GM19025 (cell line): ENCODE measurements around the gene STAC.

Experiments used
- ATAC-seq: cut with Tn5 transposase; IDR thresholded peaks from one replicate; pipeline ENCODE4 v1.9.1; 2021; ENCODE audit warnings: mild to moderate bottlenecking, low read depth, moderate library complexity; ENCODE audit not compliant: unreplicated experiment

STAC gene, protein sequence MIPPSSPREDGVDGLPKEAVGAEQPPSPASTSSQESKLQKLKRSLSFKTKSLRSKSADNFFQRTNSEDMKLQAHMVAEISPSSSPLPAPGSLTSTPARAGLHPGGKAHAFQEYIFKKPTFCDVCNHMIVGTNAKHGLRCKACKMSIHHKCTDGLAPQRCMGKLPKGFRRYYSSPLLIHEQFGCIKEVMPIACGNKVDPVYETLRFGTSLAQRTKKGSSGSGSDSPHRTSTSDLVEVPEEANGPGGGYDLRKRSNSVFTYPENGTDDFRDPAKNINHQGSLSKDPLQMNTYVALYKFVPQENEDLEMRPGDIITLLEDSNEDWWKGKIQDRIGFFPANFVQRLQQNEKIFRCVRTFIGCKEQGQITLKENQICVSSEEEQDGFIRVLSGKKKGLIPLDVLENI

DNA sequence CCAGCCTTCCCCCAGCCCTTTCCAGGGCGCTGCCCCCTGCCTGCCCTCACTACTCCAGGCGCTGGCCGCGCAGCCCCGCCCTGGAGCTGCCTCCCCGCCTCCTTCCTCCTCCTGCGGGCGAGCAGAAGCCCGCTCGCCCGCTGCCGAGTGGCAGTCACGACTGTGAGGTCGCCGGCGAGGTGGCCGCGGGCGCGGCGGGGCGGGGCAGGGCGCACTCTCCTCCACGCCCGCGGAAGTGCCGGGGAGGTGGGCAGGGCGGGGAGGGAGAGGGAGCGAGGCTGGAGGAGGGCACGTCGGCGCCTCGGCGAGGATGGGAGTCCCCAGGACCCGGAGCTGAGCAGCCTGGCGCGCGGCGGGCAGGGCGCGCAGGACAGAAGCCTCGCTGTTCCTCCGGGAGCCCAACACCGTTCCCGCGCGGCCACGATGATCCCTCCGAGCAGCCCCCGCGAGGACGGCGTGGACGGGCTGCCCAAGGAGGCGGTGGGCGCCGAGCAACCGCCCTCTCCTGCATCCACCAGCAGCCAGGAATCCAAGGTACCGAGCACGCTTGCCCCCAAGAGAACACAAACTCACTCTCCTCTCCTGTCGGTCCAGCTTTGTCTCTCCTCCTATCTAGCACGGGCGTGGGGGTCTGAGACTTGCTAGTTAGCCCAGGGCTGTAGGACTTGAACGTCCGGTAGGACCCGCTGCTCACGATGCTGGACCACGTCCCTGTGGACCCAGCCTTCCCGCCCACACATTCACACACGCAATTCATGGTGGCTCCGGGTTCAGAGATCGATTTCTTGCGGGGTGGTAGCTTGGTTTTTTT, at the start of gene STAC:
TSS of gene STAC (plus strand) at position 284 of the 811 bp plus-strand sequence. CDS start at position 424, 140 bp downstream.
- ATAC-seq: no peak

DNA sequence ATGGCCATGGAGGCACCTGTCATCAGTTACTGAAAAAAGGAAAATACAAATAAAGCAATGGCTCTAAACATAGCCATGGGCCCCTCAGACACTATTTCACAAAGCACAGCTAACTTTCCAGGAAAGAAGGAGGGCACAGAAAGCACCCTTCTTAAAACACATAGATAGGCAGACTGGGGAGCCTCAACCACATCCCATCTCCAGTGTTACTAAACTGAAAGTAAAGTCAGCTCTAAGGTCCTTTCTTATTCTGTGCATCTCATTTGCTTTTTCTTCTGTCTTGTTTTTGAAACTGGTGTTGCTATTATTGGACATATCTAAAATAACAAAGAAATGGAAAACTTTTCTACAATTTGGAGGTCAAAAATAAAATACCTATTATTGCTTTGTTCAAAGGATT, 48.2 kb upstream of the STAC start:
- no peak for ATAC-seq

DNA sequence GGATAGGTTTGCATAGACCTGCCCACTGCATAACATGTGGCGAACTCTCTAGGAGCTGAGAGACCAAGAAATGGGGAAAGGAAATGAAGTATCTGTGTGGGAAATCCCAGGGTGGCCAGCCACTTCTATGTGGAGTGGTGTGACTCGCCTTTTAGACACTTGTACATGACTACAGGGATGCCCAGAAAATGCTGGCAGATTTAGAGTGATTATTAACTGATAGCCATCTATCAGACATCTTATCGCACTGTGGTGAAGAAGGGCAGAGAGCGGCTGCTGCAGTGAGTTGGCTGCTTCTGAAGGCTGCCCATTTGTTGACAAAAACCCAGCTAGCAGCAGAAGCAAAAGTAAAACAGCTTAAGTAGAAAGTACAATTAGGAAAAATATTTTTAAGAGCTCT, 18.1 kb upstream of the STAC start:
- ATAC-seq: no peak

DNA sequence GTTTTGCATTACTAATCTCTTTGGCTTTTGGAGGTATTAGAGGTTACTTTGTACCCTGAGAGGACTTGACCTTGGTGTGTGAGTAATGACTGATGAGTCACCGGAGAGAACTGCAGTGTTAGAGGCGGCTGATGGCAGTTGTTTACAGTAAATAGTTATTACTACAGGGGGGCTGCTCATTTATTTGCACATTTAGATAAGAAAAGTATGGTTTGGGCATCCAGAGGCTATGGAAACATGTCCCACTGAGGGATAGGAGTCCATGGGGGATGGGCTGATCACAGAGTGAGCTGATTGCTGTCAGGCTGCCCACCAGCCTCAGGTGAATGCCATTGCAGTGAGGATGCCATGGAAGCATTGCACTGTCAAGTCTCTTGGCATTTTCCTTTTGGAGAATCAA, 17.3 kb upstream of the STAC start:
- no peak for ATAC-seq

DNA sequence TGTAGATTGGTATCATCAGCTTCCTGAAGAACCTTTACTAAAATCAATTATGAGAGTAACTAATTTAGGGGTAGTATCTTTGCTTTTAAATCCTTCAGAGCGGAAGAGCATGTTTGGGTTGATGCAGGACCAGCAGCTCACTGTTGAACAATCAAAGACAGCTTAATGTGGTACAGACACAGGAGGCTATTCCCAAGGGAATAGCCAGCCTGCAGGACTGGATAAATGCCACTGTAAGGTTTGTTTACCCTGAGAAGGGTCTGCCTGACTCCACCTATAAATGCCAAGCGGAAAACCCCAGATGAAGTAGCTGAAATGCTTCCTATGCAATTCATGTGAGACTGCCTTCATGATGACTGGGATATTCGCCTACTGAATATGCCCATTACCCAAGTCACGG, 16.0 kb upstream of the STAC start:
- no peak for ATAC-seq

DNA sequence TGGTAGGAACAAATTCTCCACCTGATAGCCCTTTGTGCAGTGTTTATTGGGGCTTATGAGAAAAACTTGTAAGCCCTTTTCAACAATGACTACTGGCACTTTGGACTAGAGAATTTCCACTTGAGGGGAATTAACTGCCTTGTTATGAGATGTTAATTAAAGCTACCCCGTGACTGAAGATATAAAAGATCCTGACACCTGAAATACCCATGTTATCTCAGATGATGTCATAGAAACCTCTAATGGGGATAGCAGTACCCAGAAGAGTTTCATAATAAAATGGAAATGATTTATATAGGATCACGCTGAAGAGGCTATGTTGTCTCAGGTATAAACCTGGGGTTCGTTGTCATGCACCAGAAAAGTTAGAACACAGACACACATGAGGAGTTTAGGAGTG, 14.5 kb upstream of the STAC start:
- no peak for ATAC-seq

DNA sequence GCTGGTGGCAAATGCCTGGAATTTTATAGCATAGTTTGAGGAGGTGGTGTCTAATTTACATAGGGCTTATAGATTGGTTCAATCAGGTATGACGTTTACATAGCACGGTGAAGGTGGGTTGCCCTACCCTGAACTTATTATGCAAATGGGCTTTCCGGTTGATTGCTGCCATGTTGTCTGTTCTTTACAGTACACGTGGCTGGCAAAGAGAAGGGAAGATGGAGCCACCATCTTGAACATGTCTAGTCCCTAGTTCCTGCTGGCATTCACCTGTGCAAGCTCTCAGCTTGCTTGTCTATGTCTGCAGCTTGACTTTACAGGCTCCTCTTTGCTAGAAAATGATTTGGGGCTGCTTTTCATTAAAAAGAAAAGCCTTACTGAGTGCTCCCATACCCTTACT, 14.0 kb upstream of the STAC start:
- ATAC-seq: no peak

DNA sequence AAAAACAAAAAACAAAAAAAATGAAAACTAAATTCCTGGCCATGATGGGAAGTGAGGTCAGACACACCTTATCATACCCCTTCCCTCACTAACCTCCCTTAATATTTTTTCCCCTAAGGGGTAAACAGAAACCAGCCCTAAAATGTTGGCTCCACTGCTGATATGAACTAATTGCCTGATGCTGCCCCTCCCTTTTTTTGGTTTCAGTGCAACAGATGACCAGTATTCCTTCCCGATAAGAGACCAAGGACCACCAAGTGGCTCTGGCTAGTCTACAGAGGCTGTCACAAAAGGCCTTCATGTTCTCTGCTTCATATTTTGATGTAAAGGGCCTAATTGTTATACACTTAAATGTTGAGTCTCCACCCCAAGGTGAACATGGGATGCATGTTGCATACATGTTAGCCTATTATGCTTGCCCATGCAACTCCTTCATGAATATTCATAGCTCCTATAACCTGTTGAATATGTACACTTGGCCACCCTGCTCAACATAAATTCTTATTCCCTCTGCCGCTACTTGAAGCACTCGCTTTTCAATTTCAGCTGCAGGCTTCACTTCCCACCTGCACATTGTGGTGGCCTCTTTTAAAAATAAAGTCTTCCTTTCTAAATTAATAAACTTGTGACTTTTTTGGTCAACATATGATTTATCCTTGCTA, 12.3 kb upstream of the STAC start:
- no peak for ATAC-seq

DNA sequence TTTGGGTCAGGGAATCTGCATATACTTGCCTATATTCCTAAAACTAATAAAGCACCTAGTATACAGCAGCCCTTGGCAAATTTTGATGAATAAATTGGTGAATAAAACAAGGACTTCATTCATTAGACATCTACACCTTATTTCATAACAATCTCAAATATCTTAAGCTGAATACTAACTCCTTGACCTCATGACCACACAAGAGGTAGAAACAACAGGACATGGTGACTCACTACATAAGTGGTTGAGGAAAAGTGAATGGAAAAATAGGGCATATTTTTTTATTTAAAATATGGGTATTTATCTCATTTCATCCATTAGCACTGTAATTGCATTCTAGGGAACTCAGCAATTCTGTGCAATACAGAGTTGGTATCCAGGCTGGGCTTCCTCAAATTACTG, 7.8 kb upstream of the STAC start:
- no peak for ATAC-seq

DNA sequence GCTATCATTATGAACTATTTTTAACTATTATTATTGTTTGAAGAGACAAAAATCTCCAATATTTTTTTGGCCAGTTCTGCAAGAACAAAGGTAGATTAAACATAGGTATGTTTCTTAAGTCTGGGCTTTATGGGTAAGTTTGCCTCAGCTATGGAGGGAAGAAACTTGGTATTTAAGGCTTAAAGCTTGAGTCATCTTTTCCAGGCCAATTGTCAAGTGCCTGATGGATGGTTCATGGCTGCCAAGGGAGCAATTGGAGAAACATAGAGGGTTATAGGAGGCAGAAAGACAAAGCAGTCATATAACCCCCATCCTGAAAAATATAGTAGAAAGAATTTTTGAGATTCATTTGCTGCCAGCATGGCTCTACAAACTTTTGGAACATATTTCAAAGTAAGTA, 7.2 kb upstream of the STAC start:
- no peak for ATAC-seq

DNA sequence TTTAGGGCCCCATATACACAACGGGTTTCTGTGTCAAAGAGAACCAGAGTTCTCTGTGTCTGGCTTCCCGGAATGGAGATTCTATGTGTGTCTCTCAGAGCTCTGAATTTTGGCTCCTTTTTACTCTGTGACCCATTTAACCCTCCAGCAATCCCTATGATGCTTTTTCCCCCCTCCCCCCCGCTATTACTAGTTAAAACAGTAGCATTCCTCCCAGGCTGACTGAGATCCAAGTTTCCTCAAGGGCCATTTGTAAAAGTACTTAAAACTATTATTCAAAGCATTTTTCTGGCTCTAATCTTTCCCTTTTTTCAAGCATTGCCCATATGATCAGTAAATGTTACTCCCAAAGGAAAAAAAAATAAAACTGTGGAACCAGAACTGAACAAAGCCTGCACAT, 6.6 kb upstream of the STAC start:
- no peak for ATAC-seq

DNA sequence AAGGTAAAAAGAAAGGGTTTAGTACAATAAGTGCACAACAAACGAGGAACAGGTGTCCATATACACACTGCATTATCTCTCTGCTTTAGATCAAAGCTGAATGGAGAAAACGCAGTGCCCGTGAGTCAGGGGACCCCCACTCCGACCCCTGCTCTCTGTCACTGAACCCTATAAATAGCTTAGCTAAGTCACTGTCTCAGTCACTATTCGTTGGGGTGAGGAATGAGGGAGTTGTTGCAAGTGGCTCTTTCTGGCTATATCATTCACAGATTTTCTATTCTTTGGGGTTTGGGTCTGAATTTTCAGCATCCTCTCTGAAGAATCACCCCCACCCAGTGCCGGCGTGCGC, 458 bp upstream of the STAC start:
- ATAC-seq: no peak

DNA sequence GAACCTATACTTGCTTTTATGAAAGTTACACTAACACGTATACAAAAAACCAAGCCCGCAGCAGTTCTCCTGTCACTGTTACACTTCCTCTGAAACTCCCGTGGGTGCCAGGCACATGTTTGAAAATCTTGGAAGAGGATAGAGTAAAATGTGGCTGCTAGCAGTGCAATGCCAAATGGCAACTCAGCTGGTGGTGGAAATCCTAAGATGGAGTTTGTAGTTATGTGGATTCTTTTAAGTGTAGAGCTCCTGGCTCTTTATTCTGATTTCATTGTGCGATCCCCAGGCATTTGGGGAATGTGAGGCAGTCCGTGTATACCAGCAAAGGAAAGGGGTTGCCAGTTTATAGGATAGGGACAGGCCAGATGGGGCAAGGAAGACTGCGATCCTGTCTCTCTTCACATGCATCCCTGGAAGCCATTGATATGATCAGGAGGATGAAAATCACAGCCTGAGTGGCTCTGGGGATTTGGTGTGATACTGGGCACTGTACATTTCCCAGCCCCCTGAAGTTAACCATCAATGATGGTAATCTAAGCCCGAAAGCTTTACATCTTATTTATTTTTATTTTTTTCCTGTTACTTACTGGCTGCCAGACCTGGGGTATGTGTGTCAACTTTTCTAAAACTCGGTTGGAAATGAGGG, 1.1 kb downstream of the STAC start:
- no peak for ATAC-seq

DNA sequence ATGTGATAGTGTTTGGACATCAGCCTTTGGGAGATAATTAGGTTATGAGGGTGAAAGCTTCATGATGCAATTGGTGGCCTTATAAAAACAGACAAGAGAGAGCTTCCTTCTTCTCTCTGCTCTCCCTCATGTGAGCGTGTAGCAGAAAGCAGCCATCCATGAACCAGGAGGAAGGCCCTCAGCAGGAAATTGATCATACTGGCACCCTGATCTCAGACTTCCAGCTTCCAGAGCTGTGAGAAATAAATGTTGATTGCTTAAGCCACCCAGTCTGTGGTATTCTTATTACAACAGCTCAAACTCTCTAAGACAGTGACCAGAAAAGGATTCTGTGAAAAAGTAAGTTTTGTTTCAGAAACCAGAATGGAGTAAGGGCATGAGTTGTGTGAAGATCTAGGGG, 13.3 kb downstream of the STAC start:
- no peak for ATAC-seq

DNA sequence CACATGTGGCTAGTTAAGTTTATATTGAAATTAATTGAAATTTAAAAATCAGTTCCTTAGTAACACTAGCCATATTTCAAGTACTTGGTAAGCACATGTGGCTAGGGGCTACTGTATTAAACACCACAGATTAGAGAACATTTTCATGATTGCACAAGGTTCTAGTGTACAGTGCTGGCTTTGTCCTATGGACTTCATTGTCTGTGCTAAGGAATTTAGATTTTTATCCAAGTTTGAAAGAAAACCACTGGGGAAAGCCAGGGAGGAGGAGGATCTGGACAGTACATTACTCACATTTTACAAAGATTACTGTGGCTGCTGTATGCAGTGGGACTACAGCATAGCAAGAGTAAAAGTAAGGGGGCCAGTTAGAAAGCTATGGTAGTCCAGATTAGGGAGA, 13.9 kb downstream of the STAC start:
- no peak for ATAC-seq

DNA sequence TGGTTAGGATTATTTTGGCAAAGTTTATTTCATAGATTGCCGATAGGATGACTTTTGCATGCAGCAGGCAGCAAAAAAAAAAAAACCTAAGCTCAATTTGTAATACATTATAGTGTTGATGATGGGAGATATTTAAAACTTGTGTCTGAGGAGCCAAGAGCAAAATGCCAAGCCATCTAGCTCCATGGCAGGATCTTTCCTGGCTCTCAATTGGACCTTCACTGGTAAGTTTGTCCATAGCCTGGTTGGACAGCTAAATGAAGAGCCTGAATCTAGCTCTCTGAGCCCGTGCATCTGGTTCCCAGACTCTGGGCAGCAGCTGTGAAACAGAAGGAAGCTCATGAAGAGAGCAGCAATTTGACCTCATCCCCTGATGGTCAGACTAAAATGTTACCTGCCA, 17.5 kb downstream of the STAC start:
- ATAC-seq: no peak

DNA sequence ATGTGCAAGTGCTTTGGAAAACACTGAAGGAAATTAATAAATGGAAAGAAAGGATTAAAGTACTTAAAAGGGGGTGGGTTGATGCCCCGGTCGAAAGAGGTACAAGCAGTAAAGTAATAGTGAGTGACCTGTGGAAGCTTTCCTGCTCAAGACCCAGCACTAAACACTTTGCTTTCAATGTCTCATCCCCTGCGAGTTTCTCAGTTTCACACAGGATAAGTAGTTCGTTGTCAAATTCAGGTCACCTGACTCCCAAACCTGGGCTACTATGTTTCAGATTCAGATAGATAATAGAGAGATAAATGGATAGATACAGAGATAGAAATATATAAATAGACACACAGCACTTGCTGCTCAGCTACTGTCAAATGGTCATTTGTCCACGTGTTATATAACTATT, 19.6 kb downstream of the STAC start:
- ATAC-seq: no peak

DNA sequence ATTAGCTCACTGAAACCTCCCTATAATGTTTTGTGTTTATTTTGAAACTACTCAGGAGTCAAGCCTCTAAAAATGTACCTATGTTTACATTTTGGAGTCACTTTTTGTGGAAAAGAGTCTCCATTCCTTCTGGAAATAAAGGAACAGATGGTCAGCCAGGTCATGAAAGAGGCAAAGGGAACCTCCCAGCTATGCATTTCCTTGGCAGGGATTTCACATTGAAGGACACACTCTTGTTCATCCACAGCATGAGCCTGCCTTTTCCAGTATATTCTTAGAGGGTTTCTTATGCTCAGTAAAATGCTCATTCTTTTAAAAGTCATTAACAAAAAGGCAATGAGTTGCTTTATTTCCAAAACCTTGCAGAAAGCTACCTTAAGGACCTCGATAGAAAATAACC, 20.8 kb downstream of the STAC start:
- no peak for ATAC-seq

DNA sequence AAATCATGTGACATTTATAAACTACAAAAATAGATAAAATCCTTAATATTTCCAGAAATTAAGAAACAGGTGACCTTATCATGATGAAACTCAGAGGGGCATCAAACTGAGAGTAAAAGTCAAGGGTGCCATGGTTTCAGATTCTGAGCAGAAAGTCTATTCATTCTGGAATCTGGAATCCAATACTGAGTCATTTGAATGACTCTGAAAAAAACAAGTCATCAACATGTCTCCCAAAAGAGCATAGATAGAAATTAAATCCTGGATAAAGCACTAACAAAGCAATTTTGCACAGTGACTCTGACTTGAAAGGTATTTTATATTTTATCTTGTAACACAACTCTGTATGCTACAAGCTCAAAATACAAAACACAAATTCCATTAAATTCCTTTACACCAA, 23.4 kb downstream of the STAC start:
- no peak for ATAC-seq

DNA sequence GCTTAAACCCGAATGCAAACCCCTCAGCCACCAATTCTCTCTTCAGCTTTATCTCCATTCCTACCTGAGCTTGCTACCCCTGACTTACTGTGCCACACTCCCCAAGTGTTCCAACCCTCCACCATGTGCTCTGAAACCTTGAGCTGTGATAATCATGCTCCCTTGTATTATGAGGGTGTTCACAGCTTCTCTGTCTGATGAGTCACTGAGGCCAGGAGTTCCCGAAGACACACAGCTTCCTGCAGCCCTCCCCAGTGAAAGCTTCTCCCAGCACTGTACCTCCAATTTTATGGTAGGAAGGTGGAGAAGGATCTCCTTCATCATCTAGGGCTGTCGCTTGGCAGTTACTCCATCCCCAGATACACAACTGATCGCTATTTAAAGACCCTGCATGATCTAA, 24.9 kb downstream of the STAC start:
- ATAC-seq: no peak

DNA sequence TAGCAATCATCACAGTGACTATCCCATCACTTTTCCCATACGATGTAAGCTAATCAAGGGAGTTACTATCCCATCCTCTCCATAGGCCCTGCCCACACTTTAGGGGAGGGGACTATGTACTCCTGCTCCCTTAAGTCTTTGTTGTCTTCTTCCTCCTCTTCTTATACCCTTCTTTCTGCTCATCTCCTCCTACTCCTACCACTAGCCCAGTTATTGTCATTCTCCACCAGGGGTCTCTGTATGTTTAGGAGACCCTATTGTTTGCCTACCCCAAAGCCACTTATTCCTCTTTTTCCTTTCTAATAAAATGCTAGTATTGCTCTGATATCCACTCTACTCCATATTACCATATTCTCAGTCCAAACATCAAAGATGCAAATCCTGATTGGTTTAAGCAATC, 27.8 kb downstream of the STAC start:
- no peak for ATAC-seq
